ENCODE results near the gene GNG7. TPM values are rescaled to one million over a fixed set of nuclear protein-coding genes. Genes with fewer than 3 reads are reported as not detected.

The GNG7 gene
- total RNA-seq, 1 experiment from 2014 or later: 9.6 TPM

GRCh38 chr19:2487090-2487489 is 215.4 kb downstream of the GNG7 start:
- Mint-ChIP-seq H3K9me3 (peaks cover 17% of the 10 kb centered on the region), H3K4me1 (peaks cover 8% of the 10 kb centered on the region; the same call in 1 of the 2 replicates), H3K4me3 (no peak overlapping the region), H3K27me3 (ENCODE audit: low read depth) (peaks cover 56% of the 10 kb centered on the region), H3K36me3 (peaks cover 5% of the 10 kb centered on the region), H3K27ac (no peak overlapping the region)
- TF ChIP-seq CTCF (IDR thresholded peaks at IDR 0.05): no peak
- no peak for TF ChIP-seq NFYB (CRISPR knock-in tag; conservative IDR thresholded peaks at IDR 0.05; ENCODE audit: low read depth)
- TF ChIP-seq ERG (CRISPR knock-in tag; IDR thresholded peaks at IDR 0.05): no peak
- no peak for TF ChIP-seq FOXK1 (CRISPR knock-in tag; IDR thresholded peaks at IDR 0.05)
- no peak for TF ChIP-seq ZNF317 (CRISPR knock-in tag; IDR thresholded peaks at IDR 0.05; ENCODE audit: borderline replicate concordance, low read depth)
- no peak for TF ChIP-seq ATF2 (CRISPR knock-in tag; IDR thresholded peaks at IDR 0.05; ENCODE audit: borderline replicate concordance, low read depth)
- ChIA-PET POLR2A (interaction anchor here (1.1 kb wide), 1 partner anchor 11 kb away, joined by 5 read pairs; the partner anchor contains the start of gene GADD45B), CTCF (interaction anchor here (0.6 to 2.3 kb wide), 4 partner anchors 9 to 124 kb away, joined by 3 to 12 read pairs (median 6); no protein-coding TSS in a partner anchor)
- DNase-seq (ENCODE audit: low spot score) (no peak), ATAC-seq (no peak)

- CTCF ChIA-PET: no interaction called here
- Mint-ChIP-seq H3K9me3 (peaks cover 17% of the 10 kb centered on the region), H3K4me3 (no peak overlapping the region), H3K27me3 (ENCODE audit: low read depth) (peaks cover 52% of the 10 kb centered on the region), H3K36me3 (peaks cover 5% of the 10 kb centered on the region), H3K4me1 (peaks cover 8% of the 10 kb centered on the region; the same call in 1 of the 2 replicates), H3K27ac (no peak overlapping the region)
- ATAC-seq: no peak
- POLR2A ChIA-PET: interaction anchor here (0.7 kb wide), 1 partner anchor 8 kb away, joined by 3 read pairs; no protein-coding TSS in a partner anchor
- DNase-seq (ENCODE audit: low spot score): no peak
- TF ChIP-seq NFE2L1 (CRISPR knock-in tag; IDR thresholded peaks at IDR 0.05) (no peak), ETV6 (CRISPR knock-in tag; IDR thresholded peaks at IDR 0.05) (no peak), ATF3 (CRISPR knock-in tag; conservative IDR thresholded peaks at IDR 0.05) (no peak), FOXJ3 (CRISPR knock-in tag; IDR thresholded peaks at IDR 0.05; ENCODE audit: borderline replicate concordance) (no peak), MLX (CRISPR knock-in tag; IDR thresholded peaks at IDR 0.05) (no peak), ARID4B (CRISPR knock-in tag; IDR thresholded peaks at IDR 0.05; ENCODE audit: borderline replicate concordance) (no peak), CDX4 (CRISPR knock-in tag; IDR thresholded peaks at IDR 0.05; ENCODE audit: borderline replicate concordance) (no peak), ZNF138 (CRISPR knock-in tag; conservative IDR thresholded peaks at IDR 0.05) (no peak), ZBTB21 (CRISPR knock-in tag; IDR thresholded peaks at IDR 0.05; ENCODE audit: borderline replicate concordance) (no peak), HMGA2 (CRISPR knock-in tag; IDR thresholded peaks at IDR 0.05) (no peak), AFF4 (CRISPR knock-in tag; IDR thresholded peaks at IDR 0.05; ENCODE audit: borderline replicate concordance) (no peak), ZNF416 (CRISPR knock-in tag; IDR thresholded peaks at IDR 0.05) (no peak), ERG (CRISPR knock-in tag; IDR thresholded peaks at IDR 0.05) (no peak)
Measured at GRCh38 chr19:2485428-2485827, 217.1 kb downstream of the GNG7 start.

All from WTC11 (cell line).